ENCODE measurements around the gene PSMG3.

PSMG3 gene

DNA sequence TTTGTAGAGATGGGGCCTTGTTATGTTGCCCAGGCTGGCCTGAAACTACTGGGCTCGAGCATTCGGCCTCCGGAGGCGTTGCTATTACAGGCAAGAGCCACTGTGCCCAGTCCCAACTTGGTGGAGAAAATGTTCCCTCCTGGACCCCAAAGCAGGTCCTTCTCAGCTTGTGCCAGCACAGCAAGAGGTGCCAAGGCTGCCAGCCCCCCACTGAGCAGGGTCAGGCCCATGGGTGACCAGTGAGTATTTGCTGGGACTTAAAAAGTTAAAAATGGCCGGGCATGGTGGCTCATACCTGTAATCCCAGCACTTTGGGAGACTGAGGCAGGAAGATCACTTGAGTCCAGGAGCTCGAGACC, 34.8 kb downstream of the PSMG3 start:
- Mint-ChIP-seq H3K27me3 (ENCODE audit: low read depth, poor library complexity) (peaks cover 19% of the 10 kb centered on the region), H3K36me3 (ENCODE audit: low read depth) (no peaks in the 10 kb centered on the region)

DNA sequence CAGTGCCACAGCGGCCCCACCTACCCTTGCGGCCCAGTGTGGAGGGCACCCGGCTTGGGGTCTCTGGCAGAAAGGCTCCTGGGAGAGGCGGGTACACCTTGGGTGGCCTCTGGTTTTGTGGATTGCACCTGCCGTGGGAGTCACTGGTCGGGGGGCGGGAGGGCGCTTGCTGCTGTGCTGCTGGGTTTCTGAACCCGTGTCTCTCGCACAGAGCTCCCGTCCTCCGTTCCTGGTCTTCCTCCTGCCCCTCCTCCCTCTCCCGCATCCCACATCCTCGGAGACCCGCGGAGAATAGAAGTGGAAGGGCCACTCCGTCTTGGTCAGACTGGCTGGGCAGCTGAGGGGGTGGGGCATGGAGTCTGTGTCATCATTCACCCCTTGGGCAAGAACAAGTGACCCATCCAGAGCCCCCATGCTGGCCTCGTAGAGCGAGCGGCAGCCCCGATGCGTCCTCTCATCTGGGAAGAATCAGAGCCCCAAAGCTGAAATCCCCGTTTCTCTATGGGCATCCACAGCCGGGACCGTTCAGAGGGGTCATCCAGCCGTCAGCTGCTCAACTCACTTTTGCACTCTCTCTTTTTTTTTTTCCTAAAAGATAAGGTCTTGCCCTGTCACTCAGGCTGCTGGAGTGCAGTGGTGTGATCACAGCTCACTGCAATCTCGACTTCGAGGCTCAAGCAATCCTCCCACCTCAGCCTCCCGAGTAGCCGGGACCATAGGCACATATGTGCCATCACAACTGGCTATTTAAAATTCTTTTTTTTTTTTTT, 35.3 kb downstream of the PSMG3 start:
- H3K4me1 Mint-ChIP-seq, result peaks cover 50% of the 10 kb centered on the region
- H3K36me3 Mint-ChIP-seq (ENCODE audit: low read depth), result no peaks in the 10 kb centered on the region
- H3K27ac Mint-ChIP-seq, result no peak overlapping the region
- H3K4me3 Mint-ChIP-seq, result no peak overlapping the region
- no peak for DNase-seq
- TF ChIP-seq, protein P1, sequence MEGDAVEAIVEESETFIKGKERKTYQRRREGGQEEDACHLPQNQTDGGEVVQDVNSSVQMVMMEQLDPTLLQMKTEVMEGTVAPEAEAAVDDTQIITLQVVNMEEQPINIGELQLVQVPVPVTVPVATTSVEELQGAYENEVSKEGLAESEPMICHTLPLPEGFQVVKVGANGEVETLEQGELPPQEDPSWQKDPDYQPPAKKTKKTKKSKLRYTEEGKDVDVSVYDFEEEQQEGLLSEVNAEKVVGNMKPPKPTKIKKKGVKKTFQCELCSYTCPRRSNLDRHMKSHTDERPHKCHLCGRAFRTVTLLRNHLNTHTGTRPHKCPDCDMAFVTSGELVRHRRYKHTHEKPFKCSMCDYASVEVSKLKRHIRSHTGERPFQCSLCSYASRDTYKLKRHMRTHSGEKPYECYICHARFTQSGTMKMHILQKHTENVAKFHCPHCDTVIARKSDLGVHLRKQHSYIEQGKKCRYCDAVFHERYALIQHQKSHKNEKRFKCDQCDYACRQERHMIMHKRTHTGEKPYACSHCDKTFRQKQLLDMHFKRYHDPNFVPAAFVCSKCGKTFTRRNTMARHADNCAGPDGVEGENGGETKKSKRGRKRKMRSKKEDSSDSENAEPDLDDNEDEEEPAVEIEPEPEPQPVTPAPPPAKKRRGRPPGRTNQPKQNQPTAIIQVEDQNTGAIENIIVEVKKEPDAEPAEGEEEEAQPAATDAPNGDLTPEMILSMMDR (IDR thresholded peaks at IDR 0.05), result no peak
- no peaks in the 10 kb centered on the region for H3K9me3 Mint-ChIP-seq
- peaks cover 19% of the 10 kb centered on the region for H3K27me3 Mint-ChIP-seq (ENCODE audit: low read depth, poor library complexity)

More for the DNA sequence above, 34.8 kb downstream of the PSMG3 start:
- DNase-seq, result no peak
- Mint-ChIP-seq H3K9me3 (no peaks in the 10 kb centered on the region), H3K27ac (no peak overlapping the region), H3K4me3 (no peak overlapping the region), H3K4me1 (peaks cover 50% of the 10 kb centered on the region)
- TF ChIP-seq, protein P1 (IDR thresholded peaks at IDR 0.05), result no peak

DNA sequence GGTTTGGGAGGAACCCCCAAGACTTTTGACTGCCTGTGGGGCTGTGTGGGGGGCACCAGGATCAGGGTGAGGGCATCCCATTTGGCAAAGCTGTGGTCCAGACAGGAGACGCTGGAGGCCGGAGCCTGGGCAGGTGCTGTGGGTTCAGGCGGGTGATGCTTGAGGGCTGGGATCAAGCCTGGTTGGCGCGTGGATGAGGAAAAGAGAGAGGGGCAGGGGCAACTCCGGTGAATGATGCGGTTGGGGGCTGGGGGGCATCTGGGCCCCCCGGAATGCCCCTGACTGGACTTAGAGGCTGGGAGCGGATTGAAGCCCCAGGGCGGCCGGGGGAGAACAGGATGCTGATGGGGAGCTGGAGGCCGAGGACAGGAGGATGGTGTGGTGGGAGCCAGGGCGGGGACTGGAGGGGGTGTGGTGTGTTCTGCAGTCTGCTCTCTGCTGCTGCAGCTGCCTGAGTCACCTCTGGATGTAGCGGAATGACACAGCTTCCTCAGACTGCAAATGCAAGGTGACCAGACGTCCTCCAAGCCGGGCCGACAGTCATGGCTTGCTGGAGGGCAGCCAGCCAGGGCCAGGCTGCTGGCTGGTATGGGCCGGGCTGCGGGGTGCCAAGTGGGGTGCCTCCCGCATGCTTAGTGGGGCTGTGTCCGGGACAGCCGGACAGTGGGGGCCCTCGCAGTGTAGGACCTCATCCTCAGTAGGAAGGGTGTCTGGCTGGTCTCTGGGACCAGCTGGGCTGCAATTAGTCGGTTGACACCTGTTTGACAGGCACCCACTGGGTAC, 36.1 kb downstream of the PSMG3 start:
- Mint-ChIP-seq H3K9me3 (no peaks in the 10 kb centered on the region), H3K4me1 (peaks cover 50% of the 10 kb centered on the region), H3K27me3 (ENCODE audit: low read depth, poor library complexity) (peaks cover 23% of the 10 kb centered on the region), H3K36me3 (ENCODE audit: low read depth) (no peaks in the 10 kb centered on the region), H3K27ac (no peak overlapping the region), H3K4me3 (no peak overlapping the region)
- TF ChIP-seq, protein P1 (IDR thresholded peaks at IDR 0.05), result no peak
- no peak for DNase-seq

DNA sequence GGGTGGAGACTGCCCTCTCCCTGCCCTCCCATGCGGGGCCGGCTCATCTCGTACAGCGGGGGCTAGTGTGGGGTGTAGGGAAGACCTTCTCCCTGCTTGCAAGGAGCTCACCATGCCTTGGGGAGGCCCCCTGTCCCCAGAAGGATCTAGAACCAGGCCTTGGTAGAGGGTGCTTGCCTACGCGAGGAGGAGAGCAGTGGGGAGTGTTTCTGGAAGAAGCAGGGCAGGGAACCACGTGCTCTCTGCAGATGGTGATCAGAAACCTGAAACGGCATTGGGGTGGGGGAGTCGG, 36.6 kb downstream of the PSMG3 start:
- Mint-ChIP-seq H3K4me3 (no peak overlapping the region), H3K27ac (no peak overlapping the region), H3K36me3 (ENCODE audit: low read depth) (no peaks in the 10 kb centered on the region), H3K27me3 (ENCODE audit: low read depth, poor library complexity) (peaks cover 28% of the 10 kb centered on the region), H3K9me3 (no peaks in the 10 kb centered on the region), H3K4me1 (peaks cover 50% of the 10 kb centered on the region)
- no peak for DNase-seq
- TF ChIP-seq, protein P1 (IDR thresholded peaks at IDR 0.05), result no peak

DNA sequence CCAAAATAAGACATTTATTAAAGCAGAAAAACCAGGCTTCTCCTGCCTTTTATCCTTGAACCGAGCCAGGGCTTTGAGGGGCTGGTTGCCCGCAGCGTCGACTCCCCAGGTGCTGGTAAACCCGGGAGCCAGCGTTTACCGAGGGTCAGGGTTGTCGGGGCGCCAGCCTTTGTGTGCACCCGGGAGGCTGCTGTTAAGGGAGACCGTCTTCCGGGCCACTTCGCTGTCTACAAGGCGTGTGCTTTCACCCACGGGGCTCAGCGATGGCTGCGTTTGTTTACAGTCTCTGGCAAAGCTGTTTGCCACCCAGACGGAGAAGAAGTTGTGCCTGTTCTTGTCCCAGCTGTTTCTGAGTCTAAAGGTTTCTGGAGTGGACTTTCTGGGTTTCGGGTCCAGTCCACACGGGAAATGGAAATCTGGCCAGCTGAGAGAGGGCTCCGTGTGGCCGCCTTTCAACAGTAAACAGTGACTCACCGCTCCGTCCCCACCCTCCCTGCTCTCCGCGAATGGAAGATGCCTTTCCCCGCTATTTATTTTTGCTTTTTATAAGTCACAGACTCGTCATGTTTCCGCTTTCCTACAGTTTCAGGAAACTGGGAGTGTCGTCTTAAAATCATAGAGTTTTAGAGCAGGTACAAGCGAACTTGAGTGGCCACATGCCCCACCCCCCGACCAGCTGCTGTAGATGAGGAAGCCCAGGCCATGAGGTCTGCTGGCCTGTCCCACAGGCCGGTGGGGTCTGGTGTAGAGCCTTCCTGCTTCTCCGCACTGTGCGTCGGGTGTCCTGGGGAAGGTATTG, 37.2 kb downstream of the PSMG3 start:
- peaks cover 44% of the 10 kb centered on the region for H3K4me1 Mint-ChIP-seq
- TF ChIP-seq, protein P1 (IDR thresholded peaks at IDR 0.05), result no peak

More for the DNA sequence above, 37.2 kb downstream of the PSMG3 start:
- Mint-ChIP-seq H3K27me3 (ENCODE audit: low read depth, poor library complexity) (peaks cover 32% of the 10 kb centered on the region), H3K4me3 (peak overlapping the region; percentile 38), H3K27ac (no peak overlapping the region), H3K9me3 (no peaks in the 10 kb centered on the region), H3K36me3 (ENCODE audit: low read depth) (no peaks in the 10 kb centered on the region)
- DNase-seq, result no peak

All from nephron progenitor cell (in vitro differentiated cells).